Non-pigmented ciliary epithelial cell (primary cell): Measurements from ENCODE around the gene METTL2B.
"Not testable (repeated sequence)": the region's sequence is repeated elsewhere in the genome, so short reads cannot be mapped to it uniquely, and the experiment has no call there.

Source experiments
- DNase-seq: peaks from one replicate; pipeline ENCODE4 v3.0.0-alpha.2; 2010; ENCODE audit warnings: low read depth

Gene METTL2B

GRCh38 chr7:128523932-128524524, 47.5 kb downstream of the METTL2B start:
- DNase-seq: not testable (repeated sequence)

GRCh38 chr7:128525584-128525983, 49.0 kb downstream of the METTL2B start:
- DNase-seq: not testable (repeated sequence)

DNA sequence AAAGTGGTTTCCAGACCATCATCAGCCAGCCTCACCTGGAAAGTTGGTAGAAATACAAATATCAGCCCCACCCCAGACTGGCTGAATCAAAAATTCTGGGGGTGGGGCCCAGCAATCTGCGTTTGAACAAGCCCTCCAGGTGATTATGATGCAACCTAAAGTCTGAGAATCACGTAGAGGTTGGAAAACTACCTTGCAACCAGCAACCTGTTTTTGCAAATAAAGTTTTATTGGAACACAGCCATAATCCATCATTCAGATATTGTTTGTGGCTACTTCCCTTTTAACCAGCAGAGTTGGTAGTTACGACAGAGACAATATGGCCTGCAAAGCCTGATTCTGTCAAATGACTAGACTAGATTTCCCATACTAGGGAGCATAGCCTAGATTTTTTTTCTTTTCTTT, 49.5 kb downstream of the METTL2B start:
- not testable (repeated sequence) for DNase-seq

DNA sequence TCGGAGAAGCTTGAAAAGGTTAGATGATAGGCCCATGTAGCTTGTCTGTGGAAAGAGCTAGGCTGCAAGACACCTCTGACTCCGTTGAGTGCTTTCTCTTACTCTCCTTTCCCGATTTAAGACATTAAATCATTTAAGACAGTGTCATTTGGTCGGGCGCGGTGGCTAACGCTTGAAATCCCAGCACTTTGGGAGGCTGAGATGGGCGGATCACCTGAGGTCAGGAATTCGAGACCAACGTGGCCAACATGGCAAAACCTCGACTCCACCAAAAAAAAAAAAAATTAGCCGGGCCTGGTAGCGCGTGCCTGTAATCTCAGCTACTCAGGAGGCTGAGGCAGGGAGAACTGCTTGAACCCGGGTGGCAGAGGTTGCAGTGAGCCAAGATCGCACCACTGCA, 52.6 kb downstream of the METTL2B start:
- not testable (repeated sequence) for DNase-seq

- not testable (repeated sequence) for DNase-seq
These were observed 53.7 kb downstream of the METTL2B start for GRCh38 chr7:128530121-128530854.

DNA sequence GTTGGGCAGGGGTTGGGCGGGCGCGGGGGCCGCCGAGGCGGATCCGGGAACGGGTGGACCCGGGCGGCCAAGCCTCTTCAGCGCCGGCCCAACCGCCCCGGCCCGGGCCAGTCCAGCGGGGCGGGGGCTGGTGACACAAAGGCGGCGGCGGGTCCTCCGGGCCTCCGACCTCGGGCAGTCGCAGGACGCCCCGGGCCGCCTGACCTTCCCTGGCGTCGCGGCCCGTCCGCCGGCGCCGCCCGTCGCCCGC, 54.2 kb downstream of the METTL2B start:
- no peak for DNase-seq

- not testable (repeated sequence) for DNase-seq
These were observed 54.8 kb downstream of the METTL2B start for GRCh38 chr7:128531105-128531954.

DNA sequence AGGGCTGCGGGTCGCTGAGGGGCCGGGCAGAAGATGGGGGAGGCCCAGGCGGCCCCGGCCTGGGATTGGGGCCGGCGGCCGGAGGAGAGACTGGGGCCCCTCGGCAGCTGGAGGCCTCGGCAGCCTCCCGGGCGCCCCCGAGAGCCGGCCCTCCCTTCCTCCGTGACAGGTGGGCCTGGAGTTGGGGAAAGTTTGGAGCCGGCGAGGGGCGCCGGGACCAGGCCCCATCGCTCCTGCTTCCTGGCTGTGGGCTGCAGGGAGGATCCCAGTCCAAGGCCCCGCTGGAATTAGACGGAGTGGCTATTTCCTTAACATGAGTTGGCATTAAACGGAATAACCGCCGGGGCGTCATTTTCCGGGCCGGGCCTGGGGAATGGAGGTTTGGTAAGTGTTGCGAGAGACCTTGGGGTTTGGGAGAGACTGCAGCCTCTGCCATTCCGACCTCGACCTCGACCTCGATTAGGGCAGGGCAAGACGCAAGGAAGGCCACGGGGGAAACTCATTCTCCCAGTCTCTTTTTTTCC, 55.5 kb downstream of the METTL2B start:
- not testable (repeated sequence) for DNase-seq

DNA sequence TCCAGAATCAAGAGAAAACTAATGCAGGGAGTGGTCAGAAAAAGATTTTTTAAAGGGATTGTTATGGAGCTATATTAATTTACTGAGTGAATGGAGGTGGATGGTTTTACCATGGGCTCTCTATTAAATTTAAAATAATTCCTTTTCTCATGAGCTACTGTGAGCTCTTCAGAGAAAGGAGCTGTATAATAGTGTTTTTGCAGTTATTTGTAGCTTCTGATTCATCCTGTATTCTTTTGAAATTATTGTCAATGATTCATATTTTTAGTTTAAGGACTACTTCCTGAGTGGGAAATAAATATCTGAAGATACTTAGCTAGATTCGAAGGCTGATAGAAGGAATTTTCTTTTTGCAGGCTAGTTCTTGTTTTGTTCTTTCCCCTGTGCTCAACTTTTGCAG, 56.4 kb downstream of the METTL2B start:
- not testable (repeated sequence) for DNase-seq

DNA sequence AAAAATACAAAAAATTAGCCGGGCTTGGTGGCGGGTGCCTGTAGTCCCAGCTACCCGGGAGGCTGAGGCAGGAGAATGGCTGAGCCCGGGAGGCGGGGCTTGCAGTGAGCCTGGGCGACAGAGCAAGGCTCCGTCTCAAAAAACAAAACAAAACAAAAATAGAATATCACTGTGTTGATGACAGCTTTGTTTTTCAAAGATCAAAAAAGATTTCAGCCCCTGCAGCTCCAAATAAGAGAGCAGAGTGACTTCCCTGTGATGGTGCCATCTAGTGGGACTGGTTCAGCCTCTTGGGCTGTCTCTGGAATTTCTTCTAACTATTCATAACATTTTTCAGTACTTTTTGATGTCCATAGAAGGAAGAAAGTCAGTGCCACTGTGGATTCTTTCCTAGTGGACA, 60.9 kb downstream of the METTL2B start:
- not testable (repeated sequence) for DNase-seq

GRCh38 chr7:128542530-128542929, 66.0 kb downstream of the METTL2B start:
- DNase-seq: not testable (repeated sequence)

DNA sequence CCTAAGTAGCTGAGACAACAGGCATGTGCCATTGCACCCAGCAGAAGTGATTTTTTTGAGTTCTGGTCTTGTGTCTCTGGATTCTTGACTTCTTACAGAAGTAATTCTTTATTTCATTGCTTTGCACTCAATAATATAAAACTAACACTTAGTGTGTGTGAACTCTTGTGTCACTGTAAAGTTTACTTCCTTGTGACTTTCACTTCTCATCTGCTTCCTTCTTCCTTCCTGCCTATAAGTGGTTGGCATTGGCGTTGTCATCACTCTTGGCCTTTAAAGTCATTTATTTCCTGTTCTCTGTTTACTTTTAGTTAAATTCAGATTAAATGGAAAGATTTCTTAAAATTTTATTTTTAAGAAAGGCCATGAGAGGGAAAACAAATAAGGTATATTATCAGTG, 66.8 kb downstream of the METTL2B start:
- not testable (repeated sequence) for DNase-seq

- DNase-seq: not testable (repeated sequence)
These were observed 69.8 kb downstream of the METTL2B start for GRCh38 chr7:128546319-128546851.

DNA sequence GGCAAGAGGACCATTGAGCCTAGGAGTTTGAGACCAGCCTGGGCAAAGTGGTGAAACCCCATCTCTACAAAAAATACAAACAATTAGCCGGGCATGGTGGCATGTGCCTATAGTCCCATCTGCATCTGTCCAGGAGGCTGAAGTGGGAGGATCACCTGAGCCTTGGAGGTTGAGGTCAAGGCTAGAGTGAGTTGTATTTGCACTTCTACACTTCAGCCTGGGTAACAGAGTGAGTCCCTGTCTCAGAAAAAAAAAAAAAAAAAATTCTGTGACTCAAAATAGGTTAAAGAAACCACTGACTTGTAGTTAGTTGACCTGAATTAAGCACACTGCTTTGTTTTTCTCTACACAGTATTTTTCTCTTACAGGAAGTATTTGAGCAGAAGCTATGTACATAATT, 74.4 kb downstream of the METTL2B start:
- no peak for DNase-seq

DNA sequence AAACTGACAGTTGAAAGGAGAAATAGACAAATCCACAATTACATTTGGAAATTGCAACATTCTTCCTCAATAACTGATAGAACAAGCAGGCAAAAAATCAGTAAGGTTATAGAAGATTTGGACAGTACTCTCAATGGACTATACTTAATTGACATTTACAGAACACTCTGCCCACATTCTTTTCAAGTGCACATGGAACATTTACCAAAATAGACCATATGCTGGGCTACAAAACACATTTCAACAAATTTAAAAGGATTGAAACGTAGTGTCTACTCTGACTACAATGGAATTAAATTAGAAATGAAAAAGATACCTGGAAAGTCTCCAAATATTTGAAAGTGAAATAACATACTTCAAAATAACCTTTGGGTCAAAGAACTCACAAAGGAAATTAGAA, 77.8 kb downstream of the METTL2B start:
- not testable (repeated sequence) for DNase-seq
